ENCODE results near the gene PITPNC1.

PITPNC1 gene

DNA sequence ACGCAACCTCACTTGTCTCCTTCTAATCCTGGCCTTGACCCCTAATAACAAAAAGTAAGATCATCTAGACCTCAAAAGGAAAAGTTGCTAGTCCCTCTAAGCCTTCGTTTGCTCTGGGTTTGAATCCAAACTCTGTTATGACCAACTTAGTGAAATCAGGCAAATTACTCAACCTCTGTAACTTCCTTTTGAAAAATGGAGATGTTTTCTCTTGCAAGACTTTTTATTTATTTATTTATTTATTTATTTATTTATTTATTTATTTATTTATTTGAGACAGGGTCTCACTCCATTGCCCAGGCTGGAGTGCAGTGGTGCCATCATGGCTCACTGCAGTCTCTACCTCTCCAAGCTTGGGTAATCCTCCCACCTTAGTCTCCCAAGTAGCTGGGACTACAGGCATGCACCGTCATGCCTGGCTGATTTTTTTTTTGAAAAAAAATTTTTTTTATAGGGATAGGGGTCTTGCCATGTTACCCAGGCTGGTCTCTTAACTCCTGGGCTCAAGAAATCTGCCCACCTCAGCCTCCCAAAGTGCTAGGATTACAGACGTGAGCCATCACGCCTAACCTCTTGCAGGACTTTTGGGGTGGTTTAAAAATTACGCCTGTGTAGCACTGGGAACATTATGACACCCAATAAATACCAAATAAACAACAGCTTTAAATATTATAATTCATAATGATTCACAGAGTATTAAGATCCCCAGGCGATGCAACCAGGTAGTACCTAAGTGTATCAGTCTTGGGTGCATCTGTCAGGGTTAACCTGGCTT lies 63.4 kb downstream of the PITPNC1 start:
- Histone ChIP-seq H3K4me1 (ENCODE audit: low read length) (no peaks in the 10 kb centered on the region), H2AFZ (ENCODE audit: low read length) (no peak overlapping the region), H3K9ac (ENCODE audit: low read length) (no peak overlapping the region), H3K36me3 (replicated peaks; ENCODE audit: insufficient read depth, low read length) (no peaks in the 10 kb centered on the region), H3K4me3 (ENCODE audit: low read length) (no peak overlapping the region), H3K27ac (ENCODE audit: low read length) (no peak overlapping the region), H3K27me3 (replicated peaks; ENCODE audit: insufficient read depth, low read length) (no peaks in the 10 kb centered on the region), H4K20me1 (ENCODE audit: insufficient read depth, low read length) (no peaks in the 10 kb centered on the region), H3K79me2 (ENCODE audit: low read length) (no peaks in the 10 kb centered on the region), H3K9me3 (replicated peaks; ENCODE audit: insufficient read depth, low read length) (no peaks in the 10 kb centered on the region), H3F3A (ENCODE audit: insufficient read depth, low read length) (no peaks in the 10 kb centered on the region), H3K9me2 (replicated peaks; ENCODE audit: insufficient read depth, low read length) (no peaks in the 10 kb centered on the region), H3K4me2 (ENCODE audit: low read depth, low read length) (no peak overlapping the region)
- DNase-seq, result no peak
- TF ChIP-seq, protein P1, sequence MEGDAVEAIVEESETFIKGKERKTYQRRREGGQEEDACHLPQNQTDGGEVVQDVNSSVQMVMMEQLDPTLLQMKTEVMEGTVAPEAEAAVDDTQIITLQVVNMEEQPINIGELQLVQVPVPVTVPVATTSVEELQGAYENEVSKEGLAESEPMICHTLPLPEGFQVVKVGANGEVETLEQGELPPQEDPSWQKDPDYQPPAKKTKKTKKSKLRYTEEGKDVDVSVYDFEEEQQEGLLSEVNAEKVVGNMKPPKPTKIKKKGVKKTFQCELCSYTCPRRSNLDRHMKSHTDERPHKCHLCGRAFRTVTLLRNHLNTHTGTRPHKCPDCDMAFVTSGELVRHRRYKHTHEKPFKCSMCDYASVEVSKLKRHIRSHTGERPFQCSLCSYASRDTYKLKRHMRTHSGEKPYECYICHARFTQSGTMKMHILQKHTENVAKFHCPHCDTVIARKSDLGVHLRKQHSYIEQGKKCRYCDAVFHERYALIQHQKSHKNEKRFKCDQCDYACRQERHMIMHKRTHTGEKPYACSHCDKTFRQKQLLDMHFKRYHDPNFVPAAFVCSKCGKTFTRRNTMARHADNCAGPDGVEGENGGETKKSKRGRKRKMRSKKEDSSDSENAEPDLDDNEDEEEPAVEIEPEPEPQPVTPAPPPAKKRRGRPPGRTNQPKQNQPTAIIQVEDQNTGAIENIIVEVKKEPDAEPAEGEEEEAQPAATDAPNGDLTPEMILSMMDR (IDR thresholded peaks at IDR 0.05; ENCODE audit: low read length), result no peak
- no peak for TF ChIP-seq EZH2phosphoT487 (IDR thresholded peaks at IDR 0.05; ENCODE audit: low read length)
- no peak for TF ChIP-seq EZH2 (optimal IDR thresholded peaks at IDR 0.05; ENCODE audit: low read depth, low read length)

DNA sequence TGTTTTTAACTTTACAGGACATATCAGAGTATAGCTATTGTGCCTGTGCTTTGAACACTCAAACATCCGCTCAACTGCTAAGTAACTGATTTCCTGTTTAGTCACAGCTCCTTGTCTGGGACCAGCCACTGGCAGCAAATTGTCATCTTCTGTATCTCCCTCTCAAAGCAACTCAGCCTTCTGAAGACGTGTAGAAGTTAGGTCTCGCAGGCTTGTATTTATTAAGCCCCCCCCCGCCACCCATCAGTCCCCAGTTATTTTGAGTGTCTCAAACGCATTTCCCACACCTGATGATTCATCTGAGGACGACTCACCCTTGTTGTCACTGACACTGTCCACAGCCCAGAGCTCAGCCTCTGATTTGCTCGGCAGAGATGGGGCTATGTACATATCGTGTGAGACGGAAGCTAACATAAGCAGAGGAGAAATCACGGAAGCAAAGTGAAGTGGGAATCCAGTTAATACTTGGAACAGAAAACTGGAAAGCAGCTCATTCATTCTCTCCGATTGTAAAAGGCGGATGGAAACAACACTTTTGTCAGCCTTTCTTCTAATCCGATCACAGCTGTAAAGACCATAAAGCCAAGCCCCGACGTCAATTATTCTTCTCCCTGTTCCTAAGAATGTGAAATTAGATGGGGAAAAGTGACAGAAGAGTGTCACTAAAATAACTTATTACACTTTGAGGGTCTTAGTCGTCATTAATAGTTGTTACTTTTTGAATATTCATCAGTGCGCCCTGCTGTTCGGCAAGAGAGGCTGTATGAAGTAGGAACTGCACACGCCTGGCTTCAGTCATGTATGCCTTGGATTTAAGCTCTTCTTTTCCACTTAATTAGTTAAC lies 64.2 kb downstream of the PITPNC1 start:
- Histone ChIP-seq H3K4me2 (ENCODE audit: low read depth, low read length) (no peak overlapping the region), H4K20me1 (ENCODE audit: insufficient read depth, low read length) (no peaks in the 10 kb centered on the region), H3K36me3 (replicated peaks; ENCODE audit: insufficient read depth, low read length) (no peaks in the 10 kb centered on the region), H3K9me2 (replicated peaks; ENCODE audit: insufficient read depth, low read length) (no peaks in the 10 kb centered on the region), H3K9ac (ENCODE audit: low read length) (no peak overlapping the region), H3K79me2 (ENCODE audit: low read length) (no peaks in the 10 kb centered on the region), H3K4me3 (ENCODE audit: low read length) (no peak overlapping the region), H3K27me3 (replicated peaks; ENCODE audit: insufficient read depth, low read length) (no peaks in the 10 kb centered on the region), H2AFZ (ENCODE audit: low read length) (no peak overlapping the region), H3K4me1 (ENCODE audit: low read length) (no peaks in the 10 kb centered on the region), H3K27ac (ENCODE audit: low read length) (no peak overlapping the region), H3F3A (ENCODE audit: insufficient read depth, low read length) (no peaks in the 10 kb centered on the region), H3K9me3 (replicated peaks; ENCODE audit: insufficient read depth, low read length) (no peaks in the 10 kb centered on the region)
- no peak for DNase-seq
- TF ChIP-seq, protein P1 (IDR thresholded peaks at IDR 0.05; ENCODE audit: low read length), result no peak
- no peak for TF ChIP-seq EZH2 (optimal IDR thresholded peaks at IDR 0.05; ENCODE audit: low read depth, low read length)
- TF ChIP-seq EZH2phosphoT487 (IDR thresholded peaks at IDR 0.05; ENCODE audit: low read length), result no peak

DNA sequence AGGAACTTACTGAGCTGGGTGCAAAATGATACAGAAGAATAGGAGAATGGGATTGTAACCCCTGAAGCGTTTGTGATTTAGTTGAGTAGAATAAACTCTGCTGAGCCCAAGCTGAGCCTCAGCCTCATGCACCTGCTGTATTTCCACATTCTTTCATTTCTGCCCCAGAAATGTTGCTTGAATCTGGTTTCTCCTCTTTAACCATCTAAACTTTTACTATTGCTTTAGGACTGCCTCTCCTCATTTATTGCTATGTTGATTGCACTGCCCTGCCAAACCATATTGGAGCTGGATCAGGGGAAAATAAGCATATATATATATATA lies 64.8 kb downstream of the PITPNC1 start:
- no peaks in the 10 kb centered on the region for H3K4me1 ChIP-seq (ENCODE audit: low read length)

More for the DNA sequence above, 64.8 kb downstream of the PITPNC1 start:
- Histone ChIP-seq H3K4me3 (ENCODE audit: low read length) (no peak overlapping the region), H3K79me2 (ENCODE audit: low read length) (no peaks in the 10 kb centered on the region), H3K4me2 (ENCODE audit: low read depth, low read length) (no peak overlapping the region), H3K9ac (ENCODE audit: low read length) (no peak overlapping the region), H4K20me1 (ENCODE audit: insufficient read depth, low read length) (no peaks in the 10 kb centered on the region), H2AFZ (ENCODE audit: low read length) (no peak overlapping the region), H3K9me2 (replicated peaks; ENCODE audit: insufficient read depth, low read length) (no peaks in the 10 kb centered on the region), H3K27me3 (replicated peaks; ENCODE audit: insufficient read depth, low read length) (no peaks in the 10 kb centered on the region), H3K9me3 (replicated peaks; ENCODE audit: insufficient read depth, low read length) (no peaks in the 10 kb centered on the region), H3F3A (ENCODE audit: insufficient read depth, low read length) (no peaks in the 10 kb centered on the region), H3K36me3 (replicated peaks; ENCODE audit: insufficient read depth, low read length) (no peaks in the 10 kb centered on the region), H3K27ac (ENCODE audit: low read length) (no peak overlapping the region)
- no peak for TF ChIP-seq EZH2phosphoT487 (IDR thresholded peaks at IDR 0.05; ENCODE audit: low read length)
- TF ChIP-seq EZH2 (optimal IDR thresholded peaks at IDR 0.05; ENCODE audit: low read depth, low read length), result no peak
- TF ChIP-seq, protein P1 (IDR thresholded peaks at IDR 0.05; ENCODE audit: low read length), result no peak
- no peak for DNase-seq
